Breast epithelium (tissue), 3 donors: Measurements from ENCODE around the gene MSANTD1.

ENCODE experiments used
- POLR2A ChIP-seq: fragments of 450-650 bp; IDR thresholded peaks from one replicate; pipeline ENCODE4 v1.6.1; 2016; ENCODE audit warnings: antibody characterized with exemption, mild to moderate bottlenecking, moderate library complexity
- TF ChIP-seq, protein P1 (sequence below), 3 donors: fragments of 450-650 bp; IDR thresholded peaks; one replicate each; pipeline ENCODE4 v1.5.1; 2016 to 2017; ENCODE audit warnings: antibody characterized with exemption in 3 of 3, mild to moderate bottlenecking in 3 of 3, moderate library complexity in 3 of 3

DNA sequence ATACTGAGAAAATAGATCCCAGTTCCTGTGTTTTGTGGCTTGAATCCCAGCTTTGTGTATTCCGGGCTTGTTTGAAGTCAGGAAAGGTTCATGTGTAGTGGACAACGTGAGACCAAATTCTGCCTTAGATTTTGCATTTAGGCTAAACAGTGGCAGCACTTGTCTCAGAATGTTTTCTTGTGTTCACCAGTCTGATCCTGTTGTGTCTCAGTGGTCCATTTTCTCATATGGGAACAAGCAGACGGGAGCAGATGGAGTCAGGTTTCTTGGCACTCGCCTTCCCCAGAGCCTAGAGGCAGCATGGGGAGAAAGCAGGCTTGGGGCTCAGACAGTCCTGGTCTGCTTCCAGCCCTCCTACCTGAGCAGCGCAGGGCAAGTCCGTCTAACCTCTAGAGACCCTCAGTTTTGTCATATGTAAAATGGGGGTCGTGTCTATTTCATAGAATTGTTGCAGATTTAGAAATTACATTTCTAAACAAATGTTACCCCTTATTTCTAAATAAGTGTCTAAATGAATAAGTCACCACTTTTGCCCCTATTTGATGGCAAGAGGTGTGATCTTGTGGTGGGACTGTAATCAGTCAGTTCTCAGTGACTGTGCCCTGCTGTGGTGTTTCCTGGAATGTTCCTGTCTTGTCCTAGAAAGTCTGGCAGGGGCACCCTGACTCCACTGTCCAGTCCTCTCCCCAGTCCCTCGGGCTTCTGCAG lies 28.3 kb upstream of the MSANTD1 start:
- TF ChIP-seq, protein P1, sequence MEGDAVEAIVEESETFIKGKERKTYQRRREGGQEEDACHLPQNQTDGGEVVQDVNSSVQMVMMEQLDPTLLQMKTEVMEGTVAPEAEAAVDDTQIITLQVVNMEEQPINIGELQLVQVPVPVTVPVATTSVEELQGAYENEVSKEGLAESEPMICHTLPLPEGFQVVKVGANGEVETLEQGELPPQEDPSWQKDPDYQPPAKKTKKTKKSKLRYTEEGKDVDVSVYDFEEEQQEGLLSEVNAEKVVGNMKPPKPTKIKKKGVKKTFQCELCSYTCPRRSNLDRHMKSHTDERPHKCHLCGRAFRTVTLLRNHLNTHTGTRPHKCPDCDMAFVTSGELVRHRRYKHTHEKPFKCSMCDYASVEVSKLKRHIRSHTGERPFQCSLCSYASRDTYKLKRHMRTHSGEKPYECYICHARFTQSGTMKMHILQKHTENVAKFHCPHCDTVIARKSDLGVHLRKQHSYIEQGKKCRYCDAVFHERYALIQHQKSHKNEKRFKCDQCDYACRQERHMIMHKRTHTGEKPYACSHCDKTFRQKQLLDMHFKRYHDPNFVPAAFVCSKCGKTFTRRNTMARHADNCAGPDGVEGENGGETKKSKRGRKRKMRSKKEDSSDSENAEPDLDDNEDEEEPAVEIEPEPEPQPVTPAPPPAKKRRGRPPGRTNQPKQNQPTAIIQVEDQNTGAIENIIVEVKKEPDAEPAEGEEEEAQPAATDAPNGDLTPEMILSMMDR (IDR thresholded peaks at IDR 0.05): no peak
- TF ChIP-seq POLR2A: no peak
